Measurements from ENCODE around the gene ATG16L2.

- TF ChIP-seq SIN3A (IDR thresholded peaks at IDR 0.05; ENCODE audit: low read depth, low read length): no peak
- TF ChIP-seq CHD2 (IDR thresholded peaks at IDR 0.05; ENCODE audit: borderline replicate concordance, low read depth, low read length): no peak
- no peak for TF ChIP-seq IRF5 (IDR thresholded peaks at IDR 0.05; ENCODE audit: borderline replicate concordance)
- TF ChIP-seq POLR2AphosphoS5 (IDR thresholded peaks at IDR 0.05; ENCODE audit: low read length): no peak
Observed at GRCh38 chr11:72863091-72863490, 48.9 kb downstream of the ATG16L2 start.
